NCI-H748 (cell line): Measurements from ENCODE around the gene DHX32.

ENCODE experiments used
- DNase-seq: peaks from one replicate; lab custom pipeline; 2025; ENCODE audit not compliant: unreplicated experiment; lab: John Stamatoyannopoulos, UW

The DHX32 gene

GRCh38 chr10:125850766-125851731 lies 30.0 kb downstream of the DHX32 start:
- DNase-seq: no peak

- no peak for DNase-seq
These were observed 31.6 kb downstream of the DHX32 start for GRCh38 chr10:125849448-125849847.

GRCh38 chr10:125848857-125849256 lies 32.2 kb downstream of the DHX32 start:
- DNase-seq: no peak

GRCh38 chr10:125848371-125848770 lies 32.7 kb downstream of the DHX32 start:
- DNase-seq: no peak

GRCh38 chr10:125846894-125847293 lies 34.2 kb downstream of the DHX32 start:
- no peak for DNase-seq

GRCh38 chr10:125845617-125846016 lies 35.5 kb downstream of the DHX32 start:
- DNase-seq: no peak

GRCh38 chr10:125844751-125845221 lies 36.3 kb downstream of the DHX32 start:
- DNase-seq: no peak

- DNase-seq: no peak
These were observed 37.3 kb downstream of the DHX32 start for GRCh38 chr10:125843603-125844329.

- no peak for DNase-seq
These were observed 40.1 kb downstream of the DHX32 start for GRCh38 chr10:125840955-125841354.

GRCh38 chr10:125840406-125840805 lies 40.7 kb downstream of the DHX32 start:
- no peak for DNase-seq

GRCh38 chr10:125838802-125839575 lies 42.1 kb downstream of the DHX32 start:
- DNase-seq: no peak

- DNase-seq: no peak
These were observed 44.3 kb downstream of the DHX32 start for GRCh38 chr10:125836746-125837145.

GRCh38 chr10:125828311-125828710 lies 52.8 kb downstream of the DHX32 start:
- no peak for DNase-seq

GRCh38 chr10:125827133-125827532 lies 54.0 kb downstream of the DHX32 start:
- DNase-seq: no peak

GRCh38 chr10:125824736-125825135 lies 56.4 kb downstream of the DHX32 start:
- DNase-seq: no peak

GRCh38 chr10:125823663-125824251 lies 57.3 kb downstream of the DHX32 start:
- DNase-seq: peak; percentile 17

GRCh38 chr10:125822878-125823662 lies 58.0 kb downstream of the DHX32 start, which contains the start of the genes BCCIP and UROS:
Gene BCCIP (plus strand): TSS chr10:125823546. CDS start chr10:125823558, 12 bp downstream.
Gene UROS (minus strand): TSS chr10:125823258. CDS start chr10:125816499, 6,759 bp downstream.
- DNase-seq: peak; percentile 87

- DNase-seq: no peak
These were observed 60.4 kb downstream of the DHX32 start for GRCh38 chr10:125820701-125821100.

- no peak for DNase-seq
These were observed 63.6 kb downstream of the DHX32 start for GRCh38 chr10:125817337-125817946.
